Retina (tissue), 1 donor: ENCODE data around the gene NABP1.

Experiments used
- DNase-seq: peaks from one replicate; pipeline ENCODE4 v3.0.0-alpha.2; 2016

Gene NABP1

GRCh38 chr2:191650896-191651773 lies 26.8 kb upstream of the NABP1 start:
- no peak for DNase-seq

- no peak for DNase-seq
These were observed 24.1 kb upstream of the NABP1 start for GRCh38 chr2:191653667-191654391.

GRCh38 chr2:191656391-191656790 lies 21.5 kb upstream of the NABP1 start:
- no peak for DNase-seq

DNA sequence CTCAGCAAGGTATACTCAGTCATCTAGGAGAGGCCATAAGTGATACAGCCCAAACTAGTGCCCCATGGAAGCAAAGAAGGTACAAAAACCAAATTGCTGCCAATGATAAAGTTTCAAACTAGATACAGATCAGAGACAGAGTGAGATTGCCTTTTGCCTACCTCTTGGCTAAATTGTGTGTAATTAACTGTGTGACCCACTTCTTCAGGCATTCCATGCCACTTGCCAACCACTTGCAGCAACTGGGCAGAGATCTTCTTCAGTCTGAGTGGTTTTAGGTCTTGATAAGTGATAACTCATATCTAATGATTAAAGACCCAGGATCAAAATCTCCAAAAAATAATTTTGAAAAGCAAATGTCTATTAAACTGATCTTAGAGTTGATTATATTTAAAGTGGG lies 21.1 kb upstream of the NABP1 start:
- no peak for DNase-seq

DNA sequence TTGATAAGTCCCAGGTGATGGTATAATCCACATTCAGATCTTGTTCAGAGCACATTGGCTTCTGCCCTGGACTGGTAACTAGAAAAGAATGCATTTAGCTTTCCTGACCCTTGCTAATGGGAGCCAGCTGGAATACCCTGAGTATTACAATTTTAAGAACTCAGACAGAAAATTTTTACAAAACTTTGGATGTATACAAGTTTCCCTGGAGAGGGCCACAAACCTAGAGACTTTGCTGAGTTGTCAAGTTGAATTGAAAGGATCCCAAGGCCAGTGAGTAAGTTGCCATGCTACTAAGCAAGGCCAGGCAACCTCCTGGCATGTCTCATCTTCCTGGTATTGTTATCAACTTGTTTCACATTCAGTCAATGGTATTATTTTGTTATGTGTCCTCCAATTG lies 20.0 kb upstream of the NABP1 start:
- no peak for DNase-seq

DNA sequence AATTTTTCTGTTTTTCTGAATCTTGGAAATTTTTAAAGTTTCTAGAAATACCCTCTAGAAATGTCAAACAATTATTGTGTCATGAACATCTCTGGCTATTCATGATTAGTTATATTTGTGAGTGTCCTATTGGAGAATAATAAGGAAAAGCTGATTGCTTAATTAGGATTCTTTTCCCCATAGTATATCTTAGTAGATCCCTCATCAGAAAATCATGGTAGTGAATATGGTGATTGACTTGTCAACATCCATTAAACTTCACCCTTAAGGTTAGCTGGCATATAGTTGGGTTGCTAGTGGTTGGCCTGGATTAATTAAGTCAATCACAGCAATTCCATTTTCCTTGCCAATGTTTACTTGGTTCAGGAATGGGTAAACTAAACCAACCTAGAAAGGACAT lies 18.7 kb upstream of the NABP1 start:
- DNase-seq = no peak

DNA sequence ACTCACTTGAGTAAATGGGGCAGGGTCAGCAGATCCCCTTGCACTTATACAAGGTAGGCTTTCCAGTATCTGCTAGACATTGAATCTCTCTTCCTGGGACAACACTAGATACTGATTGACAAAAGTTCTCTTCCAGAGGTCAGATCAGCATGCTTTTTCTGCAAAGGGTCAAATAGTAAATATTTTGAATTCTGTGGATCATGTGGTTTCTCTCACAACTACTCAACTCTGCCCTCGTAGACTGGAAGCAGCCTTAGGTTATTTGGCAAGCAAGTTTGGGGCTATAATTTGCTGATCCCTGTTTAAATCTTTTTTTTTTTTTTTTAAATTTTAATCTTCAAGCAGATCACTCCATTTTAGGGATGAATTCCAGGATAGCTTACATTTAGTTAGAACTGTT lies 17.4 kb upstream of the NABP1 start:
- no peak for DNase-seq

- no peak for DNase-seq
These were observed 16.6 kb upstream of the NABP1 start for GRCh38 chr2:191661097-191661924.

- no peak for DNase-seq
These were observed 12.9 kb upstream of the NABP1 start for GRCh38 chr2:191664823-191665677.

DNA sequence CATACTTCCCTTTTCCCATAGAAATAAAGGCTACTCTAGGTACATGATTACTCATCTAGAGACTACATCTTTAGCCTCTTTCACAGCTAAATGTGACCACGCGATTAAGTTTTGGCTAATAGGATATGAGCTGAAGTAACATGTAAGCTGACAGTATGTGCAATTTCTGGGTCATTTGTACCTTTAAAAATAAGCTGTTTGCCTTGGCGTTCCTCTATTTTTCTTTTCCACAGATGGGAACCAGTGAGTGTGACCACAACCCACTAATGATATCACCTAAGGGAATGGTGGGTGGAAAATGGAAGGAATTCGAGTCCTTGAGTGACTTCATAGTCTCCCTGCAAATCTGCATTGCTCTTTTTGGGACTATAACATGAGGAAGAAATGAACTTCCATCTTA lies 11.7 kb upstream of the NABP1 start:
- no peak for DNase-seq

DNA sequence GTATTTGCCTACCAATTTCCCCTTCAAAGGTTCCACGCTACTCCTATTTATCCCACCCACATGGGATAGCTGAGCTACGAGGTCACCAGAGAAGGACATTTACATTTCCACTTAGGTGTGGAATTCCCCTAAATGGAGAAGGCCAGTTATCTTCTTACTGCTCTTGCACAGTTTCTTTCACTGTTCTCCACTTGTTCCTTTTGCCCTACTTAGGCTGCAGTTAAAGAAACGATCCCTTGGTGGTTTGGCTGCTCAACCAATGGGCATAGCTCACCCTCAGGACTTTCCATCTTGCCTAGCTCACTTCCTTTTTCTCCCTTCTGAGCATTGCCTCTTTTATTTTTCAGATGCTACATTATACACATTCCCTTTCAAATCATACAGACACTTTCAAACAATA lies 11.2 kb upstream of the NABP1 start:
- no peak for DNase-seq

DNA sequence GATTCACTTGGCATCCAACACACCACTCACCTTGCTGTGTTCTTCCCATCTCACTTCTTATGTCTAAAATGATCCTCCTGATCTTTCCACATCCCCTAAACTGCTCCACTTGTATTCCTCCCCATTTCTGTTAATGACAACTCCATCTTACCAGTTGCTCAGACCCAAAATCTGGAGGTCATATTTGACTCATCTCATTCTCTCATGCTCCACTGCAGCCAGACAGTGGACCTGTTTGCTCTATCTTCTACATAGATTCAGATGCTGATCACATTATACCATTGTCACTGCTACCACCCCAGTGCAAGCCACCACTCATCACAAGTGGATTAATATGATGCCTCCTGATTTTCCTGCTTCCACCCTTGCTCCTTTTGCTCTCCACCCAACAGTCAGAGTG lies 7.9 kb upstream of the NABP1 start:
- DNase-seq = no peak

DNA sequence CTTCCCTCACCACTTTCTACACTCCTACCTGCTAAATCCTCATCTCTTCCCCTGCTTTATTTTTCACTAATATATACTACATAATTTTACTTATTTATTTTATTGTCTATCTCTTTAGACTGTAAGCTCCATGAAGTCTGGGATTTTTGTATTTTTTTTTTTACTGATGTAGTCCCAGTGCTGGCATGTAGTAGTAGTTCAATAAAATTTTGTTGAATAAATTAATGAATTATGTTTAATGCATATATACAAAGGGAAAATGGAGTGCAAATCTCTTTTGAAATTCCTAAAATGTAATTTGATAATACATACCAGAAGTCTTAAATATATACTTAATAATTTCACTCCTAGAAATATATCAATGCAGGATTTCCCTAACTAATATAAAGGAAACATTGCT lies 7.1 kb upstream of the NABP1 start:
- no peak for DNase-seq

- DNase-seq = no peak
These were observed 1.9 kb upstream of the NABP1 start for GRCh38 chr2:191675807-191676721.

DNA sequence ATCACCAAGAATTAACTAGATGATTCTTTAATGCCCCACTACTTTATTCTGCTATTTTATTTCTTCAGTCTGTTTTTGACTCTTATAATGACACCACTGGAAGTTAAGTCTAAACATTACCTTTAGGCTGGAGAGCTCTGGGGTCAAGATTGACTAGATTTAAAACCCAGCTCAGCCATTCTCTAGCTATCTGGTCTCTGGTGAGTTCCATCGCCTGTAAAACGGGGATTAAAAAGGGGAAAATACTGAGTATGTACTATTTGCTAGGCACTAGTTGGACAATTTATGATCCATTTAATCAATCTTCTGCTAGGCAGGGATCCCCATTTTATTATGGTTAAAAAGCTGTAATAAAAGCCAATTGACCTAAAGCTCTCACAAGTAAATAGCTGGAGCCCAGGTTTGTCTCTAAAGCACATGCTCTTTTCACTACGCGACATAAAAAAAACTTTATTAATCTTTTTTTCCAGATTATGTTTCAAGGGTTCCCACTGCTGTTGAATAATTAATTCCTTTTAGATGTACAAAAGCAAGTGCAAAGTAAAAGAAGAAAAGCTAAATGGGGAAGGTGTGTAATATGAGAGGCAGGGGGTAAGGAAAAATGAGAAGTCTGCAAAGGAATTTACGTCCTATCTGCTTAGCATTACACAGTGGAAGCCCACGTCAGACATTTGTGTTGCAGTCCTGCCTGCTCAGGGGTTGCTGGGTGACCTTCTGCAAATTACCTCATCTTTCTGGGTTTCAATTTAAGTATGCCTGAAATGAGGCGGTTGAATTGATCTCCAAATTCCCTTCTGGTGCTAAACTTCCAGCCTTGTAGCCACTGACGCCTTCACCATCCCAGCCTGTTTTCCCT lies 918 bp upstream of the NABP1 start:
- no peak for DNase-seq

GRCh38 chr2:191678437-191679100 lies 633 bp downstream of the NABP1 start:
- DNase-seq = no peak

DNA sequence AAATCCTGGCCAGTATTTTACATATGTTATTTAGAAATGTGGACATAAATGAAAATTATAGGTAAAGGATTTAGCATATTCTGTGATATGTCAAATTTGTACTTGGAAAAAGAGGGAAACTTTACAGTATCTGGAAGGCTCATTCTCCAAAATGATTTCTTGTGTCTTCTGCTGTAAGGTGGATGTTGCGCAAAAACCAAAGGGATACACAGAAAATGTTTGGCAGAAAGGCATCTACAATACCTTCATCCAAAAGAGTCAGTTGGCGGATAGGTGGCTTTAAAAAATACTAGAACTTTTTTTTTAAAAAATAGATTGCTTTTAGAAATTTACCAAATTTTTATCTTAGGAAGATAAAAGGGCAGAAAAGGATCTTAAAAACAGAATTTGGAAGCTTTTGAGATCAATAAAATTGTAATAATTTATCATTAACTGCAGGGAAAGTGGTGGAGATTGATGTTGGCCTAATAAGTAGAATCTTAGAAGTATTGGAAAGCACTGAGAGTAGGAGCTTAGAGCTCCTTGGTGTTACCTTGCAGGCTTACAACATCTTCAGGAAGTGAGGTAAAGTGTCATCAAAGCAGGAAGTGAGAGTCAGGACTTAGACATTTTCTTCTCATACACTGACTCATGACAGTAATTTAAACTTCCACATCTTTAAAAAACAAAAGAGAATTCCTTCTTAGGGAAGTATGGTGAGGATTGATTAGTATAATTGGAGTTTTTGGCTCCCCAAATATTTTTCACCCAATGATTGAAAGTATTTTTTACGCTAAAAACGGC lies 2.1 kb downstream of the NABP1 start:
- DNase-seq = no peak

GRCh38 chr2:191680639-191681038 lies 2.7 kb downstream of the NABP1 start:
- no peak for DNase-seq

- DNase-seq = no peak
These were observed 4.2 kb downstream of the NABP1 start for GRCh38 chr2:191682126-191682525.
